ENCODE measurements around the gene SMARCA4. TPM values are rescaled to one million over a fixed set of nuclear protein-coding genes. Genes with fewer than 3 reads are reported as not detected.

SMARCA4 gene
- total RNA-seq, 4 donors from 2014 or later: 81.9 to 460 (median 118) TPM

GRCh38 chr19:10927730-10928562 is 32.9 kb upstream of the SMARCA4 start:
- intact Hi-C loops (cut with DNase I; ENCODE audit: low total_unique reads): loop anchor here (10.0 kb wide), 1 partner anchor 53 kb away; the partner anchor contains the start of gene CARM1
- Histone ChIP-seq H3K4me3 (peak overlapping the region; percentile 65 to 86 (median 77)), H3K4me1 (peaks cover 14 to 26% (median 18%) of the 10 kb centered on the region in 4 donors), H3K27me3 (no peaks in the 10 kb centered on the region), H3K27ac (peak overlapping the region; percentile 86 to 92 (median 89)), H3K9me3 (no peaks in the 10 kb centered on the region), H3K36me3 (peaks cover 0 to 6% (median 2%) of the 10 kb centered on the region in 4 donors)
- in situ Hi-C loops (cut with MboI; ENCODE audit: low pct_ligation_motif_present in 1 of 4, low pct_unique_long_range_greater_than_20kb in 1 of 4, low sequenced_read_pairs in 3 of 4): no loop called here
- no peak for DNase-seq
- TF ChIP-seq EP300 (IDR thresholded peaks at IDR 0.05; ENCODE audit: low read depth): no peak
- WGBS, 2 donors (ENCODE audit: low coverage in 1 of 2): 4% methylated on average over 35 of the region's 47 CpGs; no CpG with 5 or more reads in 1 of the 2 donors

- Histone ChIP-seq H3K4me1 (peaks cover 14 to 26% (median 18%) of the 10 kb centered on the region in 4 donors), H3K27me3 (no peaks in the 10 kb centered on the region), H3K4me3 (peak within 1 kb of the TSS; percentile 65 to 92 (median 77)), H3K36me3 (peaks cover 0 to 3% (median 0%) of the 10 kb centered on the region in 4 donors), H3K27ac (peak within 1 kb of the TSS; percentile 86 to 92 (median 89)), H3K9me3 (no peaks in the 10 kb centered on the region)
- TF ChIP-seq EP300 (IDR thresholded peaks at IDR 0.05; ENCODE audit: low read depth) (no peak), CTCF (IDR thresholded peaks at IDR 0.05) (no peak), POLR2A (IDR thresholded peaks at IDR 0.05) (peak; percentile 71), POLR2AphosphoS5 (IDR thresholded peaks at IDR 0.05) (peak; percentile 65 to 77 (median 72))
- intact Hi-C loops (cut with DNase I; ENCODE audit: low total_unique reads): loop anchor here (10.0 kb wide), 1 partner anchor 54 kb away; the partner anchor contains the start of gene CARM1
- 0% methylated on average over 36 of the region's 96 CpGs; no CpG with 5 or more reads in 1 of the 2 donors for WGBS, 2 donors (ENCODE audit: low coverage in 1 of 2)
- peak; percentile 98 for DNase-seq
- in situ Hi-C loops (cut with MboI; ENCODE audit: low pct_ligation_motif_present in 1 of 4, low pct_unique_long_range_greater_than_20kb in 1 of 4, low sequenced_read_pairs in 3 of 4): no loop called here
Observed at GRCh38 chr19:10928563-10929401, 32.0 kb upstream of the SMARCA4 start, which contains the start of the genes TIMM29 and YIPF2. Gene TIMM29, plus strand, starts transcription at chr19:10928811. Its CDS starts 12 bp downstream, at chr19:10928823. Gene YIPF2, minus strand, starts transcription at chr19:10928639. Its CDS starts 229 bp downstream, at chr19:10928410.

- Histone ChIP-seq H3K27ac (peak overlapping the region; percentile 86 to 92 (median 89)), H3K27me3 (no peaks in the 10 kb centered on the region), H3K4me1 (peaks cover 14 to 26% (median 18%) of the 10 kb centered on the region in 4 donors), H3K36me3 (no peaks in the 10 kb centered on the region), H3K4me3 (peak overlapping the region; percentile 65 to 92 (median 77)), H3K9me3 (no peaks in the 10 kb centered on the region)
- in situ Hi-C loops (cut with MboI; ENCODE audit: low pct_ligation_motif_present in 1 of 4, low pct_unique_long_range_greater_than_20kb in 1 of 4, low sequenced_read_pairs in 3 of 4) (no loop called here), intact Hi-C loops (cut with DNase I; ENCODE audit: low total_unique reads) (loop anchor here (10.0 kb wide), 1 partner anchor 55 kb away; the partner anchor contains the start of gene CARM1)
- WGBS, 2 donors (ENCODE audit: low coverage in 1 of 2): 2% methylated on average over 27 of the region's 27 CpGs; no CpG with 5 or more reads in 1 of the 2 donors
- DNase-seq: no peak
- TF ChIP-seq POLR2A (IDR thresholded peaks at IDR 0.05) (no peak), POLR2AphosphoS5 (IDR thresholded peaks at IDR 0.05) (no peak), EP300 (IDR thresholded peaks at IDR 0.05; ENCODE audit: low read depth) (no peak), CTCF (IDR thresholded peaks at IDR 0.05) (no peak)
Observed at GRCh38 chr19:10929402-10929794, 31.4 kb upstream of the SMARCA4 start.

- in situ Hi-C loops (cut with MboI; ENCODE audit: low pct_ligation_motif_present in 1 of 4, low pct_unique_long_range_greater_than_20kb in 1 of 4, low sequenced_read_pairs in 3 of 4) (loop anchor here in 1 of 4 donors (10.0 kb wide), 1 partner anchor 189 kb away; no protein-coding TSS in a partner anchor), intact Hi-C loops (cut with DNase I; ENCODE audit: low total_unique reads) (no loop called here)
- H3K36me3 ChIP-seq: no peaks in the 10 kb centered on the region
- no peaks in the 10 kb centered on the region for H3K27me3 ChIP-seq
- peaks cover 0 to 19% (median 8%) of the 10 kb centered on the region in 4 donors for H3K4me1 ChIP-seq
- no peak overlapping the region for H3K4me3 ChIP-seq
- no peak for DNase-seq
- no peak for TF ChIP-seq CTCF (IDR thresholded peaks at IDR 0.05)
- no peak for TF ChIP-seq POLR2A (IDR thresholded peaks at IDR 0.05)
- no peak for TF ChIP-seq POLR2AphosphoS5 (IDR thresholded peaks at IDR 0.05)
- no peak for TF ChIP-seq EP300 (IDR thresholded peaks at IDR 0.05; ENCODE audit: low read depth)
- H3K27ac ChIP-seq: no peak overlapping the region
- WGBS, 2 donors (ENCODE audit: low coverage in 1 of 2): 94% methylated on average over 9 of the region's 9 CpGs; no CpG with 5 or more reads in 1 of the 2 donors
- H3K9me3 ChIP-seq: no peaks in the 10 kb centered on the region
Observed at GRCh38 chr19:10935371-10936059, 25.3 kb upstream of the SMARCA4 start.
